Subcutaneous adipose tissue (tissue), 4 donors: ENCODE results near the gene GABRG3. TPM values are rescaled to one million over a fixed set of nuclear protein-coding genes. Genes with fewer than 3 reads are reported as not detected.

Experiments used
- total RNA-seq, 4 donors: library from RNA; depleted of rRNA; stranded (reverse); fragments of >200 nt; gene quantifications; one replicate each; pipeline ENCODE4 v1.1.0, GENCODE V29; 2016
- TF ChIP-seq, protein P1 (sequence below): fragments of 450-650 bp; IDR thresholded peaks from one replicate; pipeline ENCODE4 v1.5.1; 2016; ENCODE audit warnings: low read depth, mild to moderate bottlenecking, control low read depth, antibody characterized with exemption, moderate library complexity

Gene GABRG3
- total RNA-seq, 4 donors from 2014 or later, result not detected

DNA sequence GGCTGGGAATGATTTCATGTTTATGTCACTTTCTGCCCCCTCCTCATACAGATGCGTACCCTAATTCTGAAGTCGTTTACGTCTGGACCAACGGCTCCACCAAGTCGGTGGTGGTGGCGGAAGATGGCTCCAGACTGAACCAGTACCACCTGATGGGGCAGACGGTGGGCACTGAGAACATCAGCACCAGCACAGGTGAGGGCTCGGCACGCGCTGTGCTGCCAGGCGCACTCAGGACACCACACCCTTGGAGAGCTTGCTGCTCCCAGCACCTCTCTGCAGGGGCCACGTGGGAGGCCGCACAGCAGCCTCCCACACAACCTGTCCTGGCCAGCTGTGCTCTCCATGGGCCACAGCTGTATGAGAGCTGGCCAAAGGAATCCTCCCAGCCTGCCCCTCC, 33.8 kb upstream of the GABRG3 start:
- TF ChIP-seq, protein P1, sequence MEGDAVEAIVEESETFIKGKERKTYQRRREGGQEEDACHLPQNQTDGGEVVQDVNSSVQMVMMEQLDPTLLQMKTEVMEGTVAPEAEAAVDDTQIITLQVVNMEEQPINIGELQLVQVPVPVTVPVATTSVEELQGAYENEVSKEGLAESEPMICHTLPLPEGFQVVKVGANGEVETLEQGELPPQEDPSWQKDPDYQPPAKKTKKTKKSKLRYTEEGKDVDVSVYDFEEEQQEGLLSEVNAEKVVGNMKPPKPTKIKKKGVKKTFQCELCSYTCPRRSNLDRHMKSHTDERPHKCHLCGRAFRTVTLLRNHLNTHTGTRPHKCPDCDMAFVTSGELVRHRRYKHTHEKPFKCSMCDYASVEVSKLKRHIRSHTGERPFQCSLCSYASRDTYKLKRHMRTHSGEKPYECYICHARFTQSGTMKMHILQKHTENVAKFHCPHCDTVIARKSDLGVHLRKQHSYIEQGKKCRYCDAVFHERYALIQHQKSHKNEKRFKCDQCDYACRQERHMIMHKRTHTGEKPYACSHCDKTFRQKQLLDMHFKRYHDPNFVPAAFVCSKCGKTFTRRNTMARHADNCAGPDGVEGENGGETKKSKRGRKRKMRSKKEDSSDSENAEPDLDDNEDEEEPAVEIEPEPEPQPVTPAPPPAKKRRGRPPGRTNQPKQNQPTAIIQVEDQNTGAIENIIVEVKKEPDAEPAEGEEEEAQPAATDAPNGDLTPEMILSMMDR, result no peak

- TF ChIP-seq, protein P1, result no peak
Measured at GRCh38 chr15:26939398-26939797, 31.6 kb upstream of the GABRG3 start.

DNA sequence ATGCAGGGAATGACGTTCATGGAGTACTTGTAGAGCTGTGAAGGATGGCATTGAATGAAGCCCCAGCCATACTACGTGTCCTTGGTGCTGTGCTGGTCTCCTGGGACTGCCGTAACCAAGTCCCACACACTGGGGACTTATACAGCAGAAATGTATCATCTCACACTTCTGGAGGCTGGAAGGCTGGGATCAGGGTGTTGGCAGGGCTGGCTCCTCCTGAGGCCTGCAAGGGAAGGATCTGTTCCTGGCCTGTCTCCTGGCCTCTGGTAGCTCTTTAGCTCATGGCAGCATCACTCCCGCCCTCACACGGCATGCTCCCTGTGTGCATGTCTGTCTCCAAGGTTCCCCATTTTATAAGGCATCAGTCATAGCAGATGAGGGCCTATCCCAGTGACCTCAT, 29.5 kb upstream of the GABRG3 start:
- TF ChIP-seq, protein P1, result no peak

DNA sequence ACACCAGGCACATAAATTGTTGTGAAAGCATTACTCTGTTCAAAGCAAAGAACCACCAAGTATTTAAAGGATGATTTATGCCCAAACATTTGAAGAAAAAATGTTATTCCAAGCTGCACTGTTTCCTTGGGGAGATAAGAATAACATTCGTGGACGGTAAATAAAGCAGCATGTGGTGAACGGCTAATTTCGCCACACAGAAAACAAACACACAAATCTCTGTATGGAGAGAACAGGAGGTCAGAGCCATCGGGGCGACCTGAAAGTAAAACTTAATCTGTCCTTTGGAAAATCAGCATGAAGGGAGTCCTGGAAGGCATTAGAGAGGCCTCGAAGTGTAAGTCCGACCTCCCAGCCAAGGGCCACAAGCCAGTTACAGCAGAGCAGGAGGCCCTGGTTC, 27.1 kb upstream of the GABRG3 start:
- TF ChIP-seq, protein P1, result no peak

DNA sequence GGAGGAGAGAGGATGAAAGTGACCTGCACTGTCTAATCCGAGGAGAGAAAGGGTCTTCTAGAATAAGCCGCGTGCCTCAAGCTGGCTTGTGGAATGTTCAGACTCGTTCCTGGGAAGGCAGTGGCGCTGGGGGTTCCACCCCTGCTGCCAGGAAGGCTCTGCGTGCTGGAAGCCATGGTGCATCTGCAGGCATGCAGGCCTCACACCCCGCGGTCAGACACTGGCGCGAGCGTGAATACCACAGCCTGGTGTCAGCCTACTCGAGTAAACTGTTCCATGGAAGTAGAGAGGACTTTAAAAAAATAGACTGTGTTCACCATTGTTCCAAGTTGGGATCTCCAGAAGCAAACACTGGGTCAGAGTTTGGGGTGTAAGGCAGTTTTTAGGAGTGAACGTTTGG, 25.9 kb upstream of the GABRG3 start:
- TF ChIP-seq, protein P1, result no peak

DNA sequence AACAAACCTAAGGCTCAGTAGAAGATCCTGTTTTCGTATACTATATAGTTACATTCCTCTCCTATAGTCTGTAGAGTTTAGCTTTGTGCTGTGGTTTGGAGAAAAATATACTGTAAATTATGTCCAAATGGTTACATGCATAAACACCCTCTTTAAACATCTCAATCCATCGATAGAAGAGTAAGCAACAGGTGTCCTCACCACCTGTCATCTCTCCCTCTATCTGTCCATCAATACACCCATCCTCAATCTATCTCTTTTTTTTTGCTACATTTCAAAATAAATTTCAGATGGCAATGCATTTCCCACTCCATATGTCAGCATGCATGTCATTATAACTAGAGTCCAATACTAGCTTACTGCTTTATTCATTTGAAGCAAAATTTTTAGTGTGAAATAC, 21.0 kb upstream of the GABRG3 start:
- TF ChIP-seq, protein P1, result no peak

DNA sequence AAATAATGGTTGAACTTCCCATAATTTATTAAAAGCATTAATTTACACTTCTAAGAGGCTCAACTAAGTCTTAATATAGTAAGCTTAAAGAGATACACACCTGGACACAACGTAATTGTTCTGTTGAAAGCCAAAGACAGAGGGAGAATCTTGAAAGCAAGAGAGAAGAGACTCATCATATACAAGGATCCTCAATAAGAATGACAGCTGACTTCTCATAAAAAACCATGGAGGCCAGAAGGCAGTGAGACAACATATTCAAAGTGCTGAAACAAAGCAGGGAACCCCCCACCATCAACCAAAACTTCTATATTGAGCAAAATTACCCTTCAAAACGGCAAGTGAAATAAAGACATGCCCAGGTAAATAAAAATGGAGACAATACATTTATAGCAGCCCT, 16.6 kb upstream of the GABRG3 start:
- TF ChIP-seq, protein P1, result no peak
